Embryonic facial prominence (tissue), 1 donor: ENCODE measurements around the gene EML3.
"Not testable (repeated sequence)": the region's sequence is repeated elsewhere in the genome, so short reads cannot be mapped to it uniquely, and the experiment has no call there.

Experiments
- DNase-seq: peaks from one replicate; pipeline ENCODE4 v3.0.0-alpha.2; 2016; ENCODE audit errors: extremely low spot score

The EML3 gene

DNA sequence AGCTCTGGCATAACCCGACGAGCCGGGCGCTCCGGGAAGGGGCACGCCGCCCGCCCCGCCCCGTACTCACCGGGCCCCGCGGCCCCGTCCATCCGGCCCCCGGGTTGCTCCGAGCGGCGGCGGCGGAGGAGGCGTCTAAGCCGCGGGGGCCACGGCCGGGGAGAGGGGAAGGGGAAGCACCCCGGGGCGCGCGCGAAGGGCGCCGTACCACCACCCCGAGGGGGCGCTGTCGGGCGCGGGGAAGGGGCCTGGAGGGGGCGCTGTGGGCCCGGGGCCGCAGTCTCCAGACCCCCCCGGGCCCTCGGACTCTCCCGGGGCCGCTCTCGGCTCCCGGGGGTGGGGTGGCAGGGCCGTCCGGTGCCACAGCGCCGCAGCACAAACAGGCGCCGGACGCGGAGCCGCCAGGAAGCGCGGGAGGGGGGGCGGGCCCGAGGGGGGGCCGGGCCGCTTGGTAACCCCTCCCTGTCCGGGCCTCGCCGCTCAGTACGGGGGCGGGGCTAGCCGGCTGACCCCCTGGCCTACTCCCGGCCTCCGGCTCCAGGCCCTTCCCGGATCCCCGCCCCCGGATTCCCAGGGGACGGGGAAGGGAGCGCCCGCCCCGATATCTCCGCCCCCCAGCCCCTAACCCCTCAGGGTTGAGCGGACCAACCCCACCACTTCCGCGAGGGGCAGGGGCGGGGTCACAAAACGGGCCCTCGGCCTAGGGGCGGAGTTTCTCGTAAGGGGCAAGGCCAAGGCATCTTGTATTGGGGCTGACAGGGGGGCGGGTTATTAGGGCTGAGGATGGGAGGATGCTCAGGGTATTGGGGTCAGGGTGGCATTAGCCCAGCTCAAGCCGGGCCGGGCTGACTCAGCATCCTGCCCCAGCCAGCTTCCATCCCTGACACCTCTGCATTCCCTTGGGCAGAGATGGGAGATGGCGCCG is at the start of gene EML3, which contains the start of gene ROM1:
EML3 (minus strand) TSS at position 410 of the 925 bp plus-strand sequence; CDS start at position 92, 318 bp downstream.
ROM1 (plus strand) TSS at position 892 of the 925 bp plus-strand sequence; CDS start at position 917, 25 bp downstream.
- no peak for DNase-seq

DNA sequence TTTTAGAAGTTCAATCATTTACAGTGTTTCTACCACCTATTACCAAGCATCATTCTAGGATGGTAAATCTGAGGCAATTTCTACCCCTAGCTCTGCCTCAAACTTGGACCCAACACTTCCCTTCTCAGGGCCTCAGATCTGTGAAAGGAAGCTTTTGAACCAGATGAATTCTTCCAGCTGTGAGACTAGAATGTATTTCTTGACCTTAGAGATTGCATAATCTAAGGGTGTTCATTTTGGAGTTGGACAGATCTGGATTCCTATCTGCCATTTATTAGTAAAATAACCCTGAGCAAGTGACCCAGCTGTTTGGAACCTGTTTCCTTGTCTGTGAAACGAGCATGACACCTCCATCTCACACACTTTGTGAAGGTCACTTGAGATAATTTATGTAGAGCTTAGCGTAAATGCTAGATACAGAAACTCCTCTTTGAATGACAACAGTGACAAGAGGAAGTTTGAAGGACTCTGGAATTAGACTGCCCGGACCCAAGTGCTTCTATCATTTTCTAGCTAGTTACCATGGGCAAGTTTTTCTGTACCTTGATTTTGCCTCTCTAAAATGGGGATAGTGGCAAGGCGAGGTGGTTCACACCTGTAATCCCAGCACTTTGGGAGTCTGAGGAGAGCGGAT is 44.3 kb upstream of the EML3 start:
- no peak for DNase-seq

DNA sequence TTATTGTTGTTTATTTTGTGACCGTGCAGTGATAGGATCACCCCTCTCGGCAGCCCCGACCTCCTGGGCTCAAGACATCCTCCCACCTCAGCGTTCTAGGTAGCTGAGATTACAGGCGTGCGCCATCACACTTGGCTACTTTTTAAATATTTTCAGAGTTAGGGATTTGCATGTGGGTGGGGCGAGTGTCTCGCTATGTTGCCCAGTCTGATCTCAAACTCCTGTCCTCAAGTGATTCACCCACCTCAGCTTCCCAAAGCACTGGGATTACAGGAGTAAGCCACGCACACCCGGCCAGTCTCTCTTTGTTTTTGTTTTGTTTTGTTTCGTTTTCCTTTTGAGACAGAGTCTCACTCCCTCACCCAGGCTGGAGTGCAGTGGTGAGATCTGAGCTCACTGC is 41.7 kb upstream of the EML3 start:
- no peak for DNase-seq

DNA sequence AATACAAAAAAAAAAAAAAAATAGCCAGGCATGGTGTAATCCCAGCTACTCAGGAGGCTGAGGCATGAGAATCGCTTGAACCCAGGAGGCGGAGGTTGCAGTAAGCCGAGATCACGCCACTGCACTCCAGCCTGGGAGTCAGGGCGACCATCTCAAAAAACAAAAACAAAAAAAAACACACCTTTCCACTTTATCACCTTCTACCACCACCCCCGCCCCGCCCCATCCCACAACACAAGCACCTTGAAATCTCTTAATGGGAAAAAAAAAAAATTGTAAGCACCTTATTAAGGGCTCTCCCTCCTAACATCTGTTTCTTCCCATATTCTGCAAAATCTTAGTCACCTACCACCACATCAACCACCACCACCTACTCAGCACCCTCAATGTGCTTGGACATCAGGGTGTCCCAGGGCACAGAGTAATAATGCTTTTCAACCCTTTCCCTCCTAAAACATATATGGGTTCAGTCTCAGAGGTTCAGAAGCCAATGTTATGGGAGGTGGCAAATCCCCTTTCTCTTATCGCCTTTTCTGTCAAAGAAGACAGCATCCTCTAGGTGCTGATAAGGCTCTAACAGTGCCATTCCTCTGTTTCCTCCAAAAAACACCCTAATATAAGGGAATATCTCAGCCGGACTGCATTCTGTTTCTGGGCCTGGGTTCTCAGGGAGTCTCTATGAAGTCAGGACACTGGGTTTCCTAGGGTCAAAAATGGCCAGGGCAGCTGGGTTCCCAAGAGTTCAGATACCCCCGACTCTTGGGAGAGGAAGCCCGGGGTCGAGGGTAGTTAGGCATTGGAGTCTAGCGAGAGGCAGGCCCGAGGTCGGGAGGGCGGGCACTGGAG is 39.8 kb upstream of the EML3 start:
- no peak for DNase-seq

DNA sequence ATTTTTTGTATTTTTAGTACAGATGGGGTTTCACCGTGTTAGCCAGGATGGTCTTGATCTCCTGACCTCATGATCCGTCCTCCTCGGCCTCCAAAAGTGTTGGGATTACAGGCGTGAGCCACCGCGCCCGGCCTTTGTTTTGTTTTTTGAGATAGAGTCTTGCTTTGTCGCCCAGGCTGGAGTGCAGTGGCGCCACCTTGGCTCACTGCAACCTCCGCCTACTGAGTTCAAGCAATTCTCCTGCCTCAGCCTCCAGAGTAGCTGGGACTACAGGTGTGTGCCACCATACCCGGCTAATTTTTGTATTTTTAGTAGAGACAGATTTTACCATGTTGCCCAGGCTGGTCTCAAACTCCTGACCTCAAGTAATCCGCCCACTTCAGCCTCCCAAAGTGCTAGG is 37.7 kb upstream of the EML3 start:
- DNase-seq, result not testable (repeated sequence)

DNA sequence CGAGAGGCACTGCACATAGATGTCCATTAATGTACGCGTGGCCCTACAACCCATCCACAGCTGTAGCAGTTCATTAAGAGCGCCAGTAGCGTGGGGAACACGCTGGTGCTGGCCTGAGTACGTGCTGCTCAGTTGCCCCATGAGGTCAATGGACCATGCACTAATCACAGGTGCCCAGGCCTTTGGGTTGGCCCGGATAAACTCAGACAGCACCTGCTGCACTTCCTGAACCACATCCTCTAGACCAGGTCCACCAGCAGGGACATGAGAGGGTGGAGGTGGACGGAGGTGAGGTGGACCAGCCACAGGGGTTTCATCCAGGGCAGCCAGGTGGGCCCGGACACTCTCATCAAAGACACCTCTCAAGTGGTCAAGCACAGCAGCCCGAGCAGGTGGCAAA is 36.9 kb upstream of the EML3 start:
- DNase-seq, result no peak

DNA sequence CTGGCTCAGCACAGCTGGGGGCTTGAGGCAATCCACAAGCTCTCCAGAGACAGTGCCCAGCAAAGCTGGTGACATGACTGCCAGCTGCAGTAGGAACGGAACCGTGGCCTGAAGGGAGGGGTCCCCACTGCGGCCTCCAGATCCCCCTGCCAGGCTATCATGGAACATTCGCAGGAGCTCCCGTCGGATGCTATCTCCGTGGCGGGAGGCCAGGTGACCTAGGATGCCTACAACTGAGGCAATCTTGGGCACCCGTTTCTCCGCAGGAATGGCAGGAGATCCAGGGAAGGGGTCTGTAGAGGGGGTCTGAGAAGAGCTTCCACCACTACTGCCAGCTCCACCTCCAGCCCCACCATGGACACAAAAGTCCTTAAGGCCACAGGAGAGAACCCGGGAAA is 36.4 kb upstream of the EML3 start:
- no peak for DNase-seq

DNA sequence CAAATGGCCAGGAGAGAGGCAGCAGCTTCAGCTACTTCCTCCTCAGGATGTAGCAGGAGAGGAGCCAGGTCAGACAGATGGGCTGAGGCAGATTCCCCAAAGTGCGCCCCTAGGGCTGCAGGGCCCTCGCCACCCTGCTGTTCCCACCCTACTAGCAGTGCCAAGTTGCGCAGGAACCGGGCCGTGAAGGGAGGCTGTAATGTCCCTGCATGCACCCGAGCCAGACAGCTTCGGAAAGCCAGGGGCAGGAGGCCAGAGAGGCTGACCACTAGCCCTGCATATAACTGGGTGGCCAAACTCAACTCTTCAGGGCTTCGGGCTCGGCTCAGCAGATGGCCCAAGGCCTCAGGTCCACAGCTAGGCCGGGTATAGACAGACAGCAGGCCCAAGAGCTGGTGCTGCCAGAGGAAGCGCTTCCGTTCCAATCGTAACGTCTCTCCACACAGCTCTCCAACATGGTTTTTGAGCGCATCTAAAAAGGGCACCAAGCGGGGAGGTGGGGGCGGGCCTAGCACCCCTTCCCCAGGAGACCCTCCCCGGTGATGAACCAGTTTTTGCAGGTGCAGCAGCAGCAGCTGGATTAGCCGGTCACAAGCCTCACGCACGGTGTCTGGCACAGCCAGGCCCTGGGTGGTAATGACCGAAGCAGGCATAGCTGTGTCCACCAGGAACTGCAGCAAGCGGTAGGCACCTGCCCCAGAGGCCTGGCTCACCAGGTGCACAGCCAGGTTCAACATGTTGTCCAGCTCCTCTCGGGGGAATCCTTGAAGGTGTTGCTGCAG is 35.8 kb upstream of the EML3 start:
- no peak for DNase-seq

GRCh38 chr11:62647609-62648005 is 35.0 kb upstream of the EML3 start:
- DNase-seq, result no peak

DNA sequence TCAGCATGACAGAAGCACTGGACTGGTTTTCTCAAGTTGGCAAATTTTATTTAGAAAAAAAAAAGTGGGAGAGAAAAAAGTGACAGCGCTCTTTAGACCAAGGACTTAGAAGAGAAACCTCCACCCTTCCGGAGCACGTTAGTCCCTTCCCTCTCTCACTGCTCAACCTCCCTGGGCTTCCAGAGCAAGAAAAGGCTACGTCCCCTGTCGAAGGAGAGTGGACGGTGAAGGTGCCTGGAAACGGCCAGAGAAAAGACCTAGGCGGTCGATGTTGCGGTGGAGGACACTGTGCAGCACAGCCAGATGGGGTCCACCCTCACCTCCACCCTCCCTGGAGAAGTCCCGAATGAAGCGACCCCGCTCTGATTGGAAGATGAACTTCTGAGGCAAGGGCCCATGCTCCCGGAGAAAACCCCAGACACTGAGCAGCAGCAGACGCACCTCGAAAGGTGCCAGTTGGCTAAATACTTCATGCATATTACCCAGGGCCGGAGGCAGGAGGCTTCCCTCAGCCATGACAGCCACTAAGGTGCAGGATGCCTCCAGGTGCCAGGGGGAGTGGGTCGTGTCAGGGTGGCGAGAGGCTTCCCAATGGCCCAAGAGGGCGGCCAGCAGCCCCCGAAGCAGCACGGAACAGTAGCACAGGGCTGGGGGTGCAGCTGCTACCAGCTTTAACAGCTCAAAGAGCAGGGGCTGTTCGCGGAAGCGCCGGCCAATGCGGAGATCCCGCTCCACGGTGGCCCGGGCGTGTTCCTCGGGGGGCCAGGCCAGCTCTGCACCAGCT is 34.4 kb upstream of the EML3 start:
- no peak for DNase-seq

GRCh38 chr11:62645946-62646824 is 33.6 kb upstream of the EML3 start, which contains the start of gene GANAB:
GANAB (minus strand) TSS chr11:62646613; CDS start chr11:62646599, 14 bp downstream.
- DNase-seq, result peak; percentile 96

DNA sequence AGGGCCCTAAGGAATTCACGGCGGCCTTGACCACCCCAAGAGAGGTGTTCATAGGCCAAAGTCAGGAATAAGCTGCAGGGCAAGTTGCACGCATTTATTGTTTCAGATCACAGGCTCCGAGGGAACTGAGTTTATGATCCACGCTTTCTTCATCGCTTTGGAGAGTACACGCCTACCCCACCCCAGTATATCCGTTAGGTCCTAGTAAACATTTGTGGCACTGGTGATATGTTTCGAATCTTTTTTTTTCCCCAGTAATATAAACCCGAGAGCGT is 33.0 kb upstream of the EML3 start:
- no peak for DNase-seq

DNA sequence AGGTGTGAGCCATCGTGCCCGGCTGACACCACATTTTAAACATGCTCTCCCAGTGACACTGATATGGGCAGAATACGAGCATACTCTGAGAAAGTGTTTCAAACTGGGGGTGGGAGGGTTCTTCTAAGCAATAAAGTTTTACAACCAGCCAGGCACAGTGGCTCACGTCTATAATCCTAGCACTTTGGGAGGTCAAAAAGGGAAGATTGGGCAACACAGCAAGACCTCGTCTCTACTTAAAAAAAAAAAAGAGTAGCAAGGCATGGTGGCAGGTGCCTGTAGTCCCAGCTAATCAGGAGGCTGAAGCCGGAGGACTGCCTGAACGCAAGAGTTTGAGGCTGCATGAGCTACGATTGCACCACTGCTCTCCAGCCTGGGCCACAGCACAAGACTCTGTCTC is 31.6 kb upstream of the EML3 start:
- DNase-seq, result no peak

DNA sequence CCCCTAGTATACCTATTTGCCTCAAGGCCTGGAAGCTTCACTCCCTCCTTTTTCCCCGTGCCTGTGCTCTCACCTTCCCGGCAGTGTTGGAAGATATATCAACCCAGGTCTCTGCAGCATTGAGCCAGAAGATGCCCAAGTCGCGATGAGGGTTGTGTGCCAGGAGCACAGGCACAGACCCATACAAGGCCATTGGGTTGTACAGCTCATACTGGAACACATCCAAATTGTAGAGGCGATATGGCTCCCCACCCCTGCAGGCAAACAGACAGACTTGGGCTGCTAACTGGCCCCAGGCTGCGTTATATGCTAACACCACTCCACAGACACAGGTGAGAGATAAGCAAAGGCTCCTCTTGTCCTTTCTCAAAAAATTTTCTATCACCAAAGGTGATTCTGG is 19.9 kb upstream of the EML3 start:
- DNase-seq, result no peak

DNA sequence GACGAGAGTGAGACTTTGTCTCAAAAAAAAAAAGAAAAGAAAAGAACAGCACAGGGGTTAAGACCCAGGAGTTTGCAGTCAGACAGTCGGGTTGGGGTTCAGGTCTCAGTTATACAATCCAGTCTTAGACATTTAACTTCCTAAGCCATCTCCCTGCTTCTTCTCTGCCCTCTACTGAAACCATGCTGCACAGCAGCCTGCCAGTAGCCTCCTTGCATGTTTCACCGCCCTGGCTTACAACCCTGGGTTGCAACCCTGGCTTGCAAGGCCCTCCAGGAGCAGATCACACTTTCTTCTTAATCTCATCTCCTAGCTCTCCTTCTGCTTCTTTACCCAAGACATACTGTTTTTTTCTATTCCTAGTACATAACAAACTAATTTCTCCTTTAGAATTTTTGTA is 15.1 kb upstream of the EML3 start:
- DNase-seq, result no peak

DNA sequence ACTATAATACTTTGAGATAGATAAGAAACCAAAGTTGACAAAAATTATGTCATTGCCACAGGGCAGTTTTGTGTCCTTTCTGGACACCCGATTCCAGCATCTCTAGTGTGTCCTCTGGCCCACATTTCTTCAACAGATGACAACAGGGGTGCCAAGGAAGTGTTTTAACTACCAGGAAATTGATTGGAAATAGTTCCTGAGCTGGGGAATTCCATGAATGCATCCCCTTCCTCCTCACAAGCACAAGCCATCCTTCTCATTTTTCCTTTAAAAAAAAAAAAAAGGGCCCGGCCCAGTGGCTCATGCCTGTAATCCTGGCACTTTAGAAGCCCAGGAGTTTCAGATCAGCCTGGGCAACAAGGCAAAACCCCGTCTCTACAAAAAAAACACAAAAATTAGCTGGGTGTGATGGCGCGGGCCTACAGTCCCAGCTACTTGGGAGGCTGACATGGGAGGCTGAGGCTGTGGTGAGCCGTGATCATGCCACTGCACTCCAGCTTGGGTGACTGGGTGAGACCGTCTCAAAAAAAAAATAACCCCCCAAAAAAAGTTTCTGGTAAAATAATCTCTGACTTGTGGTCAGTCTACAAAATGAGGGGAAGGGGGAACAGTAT is 10.0 kb upstream of the EML3 start:
- no peak for DNase-seq

- DNase-seq, result peak; percentile 80
These were observed 9.2 kb upstream of the EML3 start, which contains the start of gene B3GAT3 for GRCh38 chr11:62621567-62622470. B3GAT3 (minus strand) TSS chr11:62621986; CDS start chr11:62621947, 39 bp downstream.

DNA sequence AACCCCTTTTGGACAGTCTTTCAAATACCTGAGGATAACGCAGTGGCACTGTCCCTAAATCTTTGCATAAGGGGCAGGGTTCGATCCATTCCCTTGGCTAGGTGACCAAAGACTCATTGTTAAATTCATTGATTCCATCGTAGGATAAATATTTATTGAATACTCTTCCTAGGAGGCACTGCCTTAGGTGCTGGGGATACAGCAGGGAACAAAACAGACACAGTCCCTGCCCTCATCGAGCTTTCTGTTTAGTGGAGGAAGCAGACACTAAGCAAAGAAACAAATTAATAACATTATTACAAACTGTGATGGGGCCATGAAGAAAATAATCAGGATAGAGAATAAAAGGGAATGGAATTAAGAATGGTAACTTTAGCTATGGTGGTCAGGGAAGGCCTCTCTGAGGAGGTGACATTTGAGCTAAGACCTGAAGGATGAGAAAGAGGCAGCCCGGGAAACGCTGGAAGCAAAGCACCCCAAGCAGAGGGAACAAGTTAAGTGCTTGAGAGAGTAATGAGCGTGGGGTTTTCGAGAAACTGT is 8.5 kb upstream of the EML3 start:
- no peak for DNase-seq
